Keratinocyte (primary cell): ENCODE measurements around the gene ENTPD6.

ENCODE experiments used
- EZH2 ChIP-seq: IDR thresholded peaks from one replicate; pipeline ENCODE4 v1.6.1; 2012; ENCODE audit warnings: inconsistent platforms, mild to moderate bottlenecking, low read length, moderate library complexity
- TF ChIP-seq, protein P1 (sequence below), 3 experiments: IDR thresholded peaks in 1 of 3; conservative IDR thresholded peaks in 1 of 3; optimal IDR thresholded peaks in 1 of 3; 2 replicates in 2 of 3; 3 replicates in 1 of 3; pipeline versions ENCODE3 to v1.5.1; 2011; ENCODE audit warnings: low read length in 3 of 3, mild to moderate bottlenecking in 3 of 3, moderate library complexity in 2 of 3, control low read depth in 1 of 3, inconsistent platforms in 1 of 3; ENCODE audit not compliant: insufficient read depth in 2 of 3; ENCODE audit errors: extremely low read depth in 1 of 3

DNA sequence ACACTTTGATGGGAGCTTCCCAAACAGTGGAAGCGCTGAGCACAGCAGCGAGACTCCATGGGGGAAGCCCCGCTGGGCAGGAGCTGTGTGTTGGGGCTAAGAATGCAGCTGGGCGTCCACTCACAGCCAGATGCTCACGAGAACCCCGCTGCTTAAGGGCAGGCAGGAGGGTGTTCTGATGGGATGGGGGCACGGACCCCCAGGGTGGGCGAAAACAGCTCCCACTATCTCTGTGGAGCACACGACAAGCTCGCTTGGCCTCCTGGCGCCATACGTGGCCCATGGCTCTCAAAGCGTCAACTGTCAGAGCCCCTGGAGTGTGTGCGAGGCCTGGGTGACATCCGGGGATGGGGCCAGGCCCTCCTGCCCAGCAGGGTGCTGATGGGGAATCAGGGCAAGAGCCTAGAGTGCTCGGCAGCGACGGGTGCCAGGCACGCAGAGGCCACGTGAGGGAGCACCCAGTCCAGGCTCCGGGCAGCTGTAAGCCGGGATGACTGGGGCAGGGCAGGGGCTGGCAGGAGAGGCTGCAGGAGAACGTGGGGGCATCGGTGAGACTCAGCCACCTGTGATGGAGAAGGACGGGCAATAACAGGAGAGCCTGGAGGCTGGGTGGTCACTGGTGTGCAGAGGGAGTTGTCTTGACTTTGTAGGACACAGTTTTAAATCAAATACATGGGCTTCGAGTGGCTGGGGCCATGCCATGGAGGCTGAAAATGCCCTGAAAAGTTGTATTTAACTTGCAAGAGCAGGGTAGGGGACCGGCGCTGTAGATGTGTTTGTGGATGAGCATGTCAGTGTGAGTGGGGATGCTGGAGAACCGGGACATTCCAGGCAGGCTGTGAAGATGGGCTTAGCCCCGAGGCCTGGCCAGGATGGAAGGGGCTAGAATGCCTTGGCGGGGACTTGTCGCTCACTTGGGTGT is 79.6 kb downstream of the ENTPD6 start:
- TF ChIP-seq, protein P1, sequence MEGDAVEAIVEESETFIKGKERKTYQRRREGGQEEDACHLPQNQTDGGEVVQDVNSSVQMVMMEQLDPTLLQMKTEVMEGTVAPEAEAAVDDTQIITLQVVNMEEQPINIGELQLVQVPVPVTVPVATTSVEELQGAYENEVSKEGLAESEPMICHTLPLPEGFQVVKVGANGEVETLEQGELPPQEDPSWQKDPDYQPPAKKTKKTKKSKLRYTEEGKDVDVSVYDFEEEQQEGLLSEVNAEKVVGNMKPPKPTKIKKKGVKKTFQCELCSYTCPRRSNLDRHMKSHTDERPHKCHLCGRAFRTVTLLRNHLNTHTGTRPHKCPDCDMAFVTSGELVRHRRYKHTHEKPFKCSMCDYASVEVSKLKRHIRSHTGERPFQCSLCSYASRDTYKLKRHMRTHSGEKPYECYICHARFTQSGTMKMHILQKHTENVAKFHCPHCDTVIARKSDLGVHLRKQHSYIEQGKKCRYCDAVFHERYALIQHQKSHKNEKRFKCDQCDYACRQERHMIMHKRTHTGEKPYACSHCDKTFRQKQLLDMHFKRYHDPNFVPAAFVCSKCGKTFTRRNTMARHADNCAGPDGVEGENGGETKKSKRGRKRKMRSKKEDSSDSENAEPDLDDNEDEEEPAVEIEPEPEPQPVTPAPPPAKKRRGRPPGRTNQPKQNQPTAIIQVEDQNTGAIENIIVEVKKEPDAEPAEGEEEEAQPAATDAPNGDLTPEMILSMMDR (optimal IDR thresholded peaks at IDR 0.05 in 1 of 3, IDR thresholded peaks at IDR 0.05 in 1 of 3, conservative IDR thresholded peaks at IDR 0.05 in 1 of 3; ENCODE audit: extremely low read depth in 1 of 3, insufficient read depth in 2 of 3, low read length in 3 of 3) = no peak
- TF ChIP-seq EZH2 = no peak
